ENCODE results near the gene DRD1. TPM values are rescaled to one million over a fixed set of nuclear protein-coding genes. Genes with fewer than 3 reads are reported as not detected.

DRD1 gene
- total RNA-seq, 1 experiment from 2014 or later, result 1.0 TPM

DNA sequence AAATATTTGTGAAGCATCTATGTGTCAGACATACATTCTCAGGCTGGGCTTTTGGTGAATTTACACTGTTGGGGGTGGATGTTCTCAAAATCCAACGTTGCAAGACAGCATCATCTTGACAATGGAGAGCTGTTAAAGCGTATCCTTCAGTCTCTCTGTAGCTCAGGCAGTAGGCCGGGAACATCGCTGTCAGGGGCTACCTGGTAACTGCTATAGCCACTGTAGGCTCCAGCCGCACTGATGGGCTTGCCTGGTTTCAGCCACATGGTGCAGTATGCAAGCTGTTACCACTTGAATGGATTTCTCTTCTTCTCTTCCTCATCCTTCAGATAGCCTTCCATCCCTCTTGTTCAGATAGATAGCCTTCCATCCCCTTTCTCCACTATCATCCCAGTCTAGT is 51.7 kb downstream of the DRD1 start:
- in situ Hi-C loops (cut with HindIII; ENCODE audit: low pct_unique_long_range_greater_than_20kb, low sequenced_read_pairs), result no loop called here
- intact Hi-C loops (cut with micrococcal nuclease; ENCODE audit: unreplicated experiment), result no loop called here
- no peaks in the 10 kb centered on the region for H3K27me3 ChIP-seq (ENCODE audit: control insufficient read depth, insufficient read depth, low read length)
- ChIA-PET POLR2A (no interaction called here), CTCF (no interaction called here)
- DNase-seq (ENCODE audit: low read depth, low spot score), result no peak
- H3K36me3 ChIP-seq (ENCODE audit: control insufficient read depth, insufficient read depth, low read length), result no peaks in the 10 kb centered on the region
- TF ChIP-seq, protein P1, sequence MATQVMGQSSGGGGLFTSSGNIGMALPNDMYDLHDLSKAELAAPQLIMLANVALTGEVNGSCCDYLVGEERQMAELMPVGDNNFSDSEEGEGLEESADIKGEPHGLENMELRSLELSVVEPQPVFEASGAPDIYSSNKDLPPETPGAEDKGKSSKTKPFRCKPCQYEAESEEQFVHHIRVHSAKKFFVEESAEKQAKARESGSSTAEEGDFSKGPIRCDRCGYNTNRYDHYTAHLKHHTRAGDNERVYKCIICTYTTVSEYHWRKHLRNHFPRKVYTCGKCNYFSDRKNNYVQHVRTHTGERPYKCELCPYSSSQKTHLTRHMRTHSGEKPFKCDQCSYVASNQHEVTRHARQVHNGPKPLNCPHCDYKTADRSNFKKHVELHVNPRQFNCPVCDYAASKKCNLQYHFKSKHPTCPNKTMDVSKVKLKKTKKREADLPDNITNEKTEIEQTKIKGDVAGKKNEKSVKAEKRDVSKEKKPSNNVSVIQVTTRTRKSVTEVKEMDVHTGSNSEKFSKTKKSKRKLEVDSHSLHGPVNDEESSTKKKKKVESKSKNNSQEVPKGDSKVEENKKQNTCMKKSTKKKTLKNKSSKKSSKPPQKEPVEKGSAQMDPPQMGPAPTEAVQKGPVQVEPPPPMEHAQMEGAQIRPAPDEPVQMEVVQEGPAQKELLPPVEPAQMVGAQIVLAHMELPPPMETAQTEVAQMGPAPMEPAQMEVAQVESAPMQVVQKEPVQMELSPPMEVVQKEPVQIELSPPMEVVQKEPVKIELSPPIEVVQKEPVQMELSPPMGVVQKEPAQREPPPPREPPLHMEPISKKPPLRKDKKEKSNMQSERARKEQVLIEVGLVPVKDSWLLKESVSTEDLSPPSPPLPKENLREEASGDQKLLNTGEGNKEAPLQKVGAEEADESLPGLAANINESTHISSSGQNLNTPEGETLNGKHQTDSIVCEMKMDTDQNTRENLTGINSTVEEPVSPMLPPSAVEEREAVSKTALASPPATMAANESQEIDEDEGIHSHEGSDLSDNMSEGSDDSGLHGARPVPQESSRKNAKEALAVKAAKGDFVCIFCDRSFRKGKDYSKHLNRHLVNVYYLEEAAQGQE (IDR thresholded peaks at IDR 0.05; ENCODE audit: insufficient read depth in 1 of 2, low read depth in 2 of 2, low read length in 1 of 2), result no peak
- TF ChIP-seq POLR2AphosphoS5 (IDR thresholded peaks at IDR 0.05; ENCODE audit: low read depth, low read length) (no peak), TCF7L2 (IDR thresholded peaks at IDR 0.05; ENCODE audit: low read depth, low read length) (no peak), SIN3A (IDR thresholded peaks at IDR 0.05; ENCODE audit: borderline replicate concordance, insufficient read depth, low read depth, low read length) (no peak)
- TF ChIP-seq, protein P2, sequence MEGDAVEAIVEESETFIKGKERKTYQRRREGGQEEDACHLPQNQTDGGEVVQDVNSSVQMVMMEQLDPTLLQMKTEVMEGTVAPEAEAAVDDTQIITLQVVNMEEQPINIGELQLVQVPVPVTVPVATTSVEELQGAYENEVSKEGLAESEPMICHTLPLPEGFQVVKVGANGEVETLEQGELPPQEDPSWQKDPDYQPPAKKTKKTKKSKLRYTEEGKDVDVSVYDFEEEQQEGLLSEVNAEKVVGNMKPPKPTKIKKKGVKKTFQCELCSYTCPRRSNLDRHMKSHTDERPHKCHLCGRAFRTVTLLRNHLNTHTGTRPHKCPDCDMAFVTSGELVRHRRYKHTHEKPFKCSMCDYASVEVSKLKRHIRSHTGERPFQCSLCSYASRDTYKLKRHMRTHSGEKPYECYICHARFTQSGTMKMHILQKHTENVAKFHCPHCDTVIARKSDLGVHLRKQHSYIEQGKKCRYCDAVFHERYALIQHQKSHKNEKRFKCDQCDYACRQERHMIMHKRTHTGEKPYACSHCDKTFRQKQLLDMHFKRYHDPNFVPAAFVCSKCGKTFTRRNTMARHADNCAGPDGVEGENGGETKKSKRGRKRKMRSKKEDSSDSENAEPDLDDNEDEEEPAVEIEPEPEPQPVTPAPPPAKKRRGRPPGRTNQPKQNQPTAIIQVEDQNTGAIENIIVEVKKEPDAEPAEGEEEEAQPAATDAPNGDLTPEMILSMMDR (IDR thresholded peaks at IDR 0.05), result no peak
- no peak overlapping the region for H3K4me3 ChIP-seq (ENCODE audit: low read depth in 2 of 2, low read length in 2 of 2)
- BruUV-seq (replicated peaks), result no TSS peak
- no peaks in the 10 kb centered on the region for H3K9me3 ChIP-seq (ENCODE audit: control insufficient read depth, insufficient read depth, low read depth, low read length)
- peak; percentile 70; the same call in 1 of the 2 replicates for ATAC-seq
- H3K4me1 ChIP-seq (ENCODE audit: control insufficient read depth, insufficient read depth, low read length), result no peaks in the 10 kb centered on the region
- no peak overlapping the region for H3K27ac ChIP-seq (ENCODE audit: low read length)

DNA sequence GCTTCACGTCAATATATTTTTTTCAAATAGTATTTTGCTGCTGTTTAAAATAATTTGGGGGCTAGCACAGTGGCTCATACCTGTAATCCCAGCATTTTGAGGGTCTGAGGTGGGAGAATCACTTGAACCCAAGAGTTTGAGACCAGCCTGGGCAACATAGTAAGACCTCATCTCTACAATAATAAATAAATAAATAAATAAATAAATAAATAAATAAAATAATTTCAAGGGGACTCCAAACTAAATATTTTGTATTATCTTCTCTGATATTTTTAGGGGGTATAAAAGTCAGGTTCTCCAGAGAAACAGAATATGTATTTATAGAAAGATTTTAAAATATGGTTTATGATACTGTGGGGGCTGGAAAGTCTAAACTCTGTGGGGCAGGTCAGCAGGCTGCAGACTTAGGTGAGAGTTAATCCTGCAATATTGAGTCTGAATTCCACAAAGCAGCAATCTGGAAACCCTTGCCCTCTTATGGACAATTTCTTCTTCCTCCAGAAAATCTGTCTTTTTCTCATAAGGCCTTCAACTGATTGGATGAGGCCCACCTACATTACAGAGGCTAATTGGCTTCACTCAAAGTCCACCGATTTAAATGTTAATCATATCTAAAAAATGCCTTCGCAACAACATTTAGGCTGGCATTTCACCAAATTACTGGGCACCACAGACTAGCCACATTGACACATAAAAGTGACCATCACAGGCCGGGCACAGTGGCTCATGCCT is 53.5 kb downstream of the DRD1 start:
- ChIA-PET POLR2A (interaction anchor here (0.7 kb wide), 1 partner anchor 263 kb away, joined by 4 read pairs; no protein-coding TSS in a partner anchor), CTCF (no interaction called here)
- DNase-seq (ENCODE audit: low read depth, low spot score) (no peak), ATAC-seq (no peak)
- no peaks in the 10 kb centered on the region for H3K4me1 ChIP-seq (ENCODE audit: control insufficient read depth, insufficient read depth, low read length)
- in situ Hi-C loops (cut with HindIII; ENCODE audit: low pct_unique_long_range_greater_than_20kb, low sequenced_read_pairs) (no loop called here), intact Hi-C loops (cut with micrococcal nuclease; ENCODE audit: unreplicated experiment) (no loop called here)
- no TSS peak for BruUV-seq (replicated peaks)
- no peak overlapping the region for H3K27ac ChIP-seq (ENCODE audit: low read length)
- H3K4me3 ChIP-seq (ENCODE audit: low read depth in 2 of 2, low read length in 2 of 2), result no peak overlapping the region
- H3K9me3 ChIP-seq (ENCODE audit: control insufficient read depth, insufficient read depth, low read depth, low read length), result no peaks in the 10 kb centered on the region
- TF ChIP-seq TCF7L2 (IDR thresholded peaks at IDR 0.05; ENCODE audit: low read depth, low read length) (no peak), POLR2AphosphoS5 (IDR thresholded peaks at IDR 0.05; ENCODE audit: low read depth, low read length) (no peak), SIN3A (IDR thresholded peaks at IDR 0.05; ENCODE audit: borderline replicate concordance, insufficient read depth, low read depth, low read length) (no peak)
- TF ChIP-seq, protein P2 (IDR thresholded peaks at IDR 0.05), result no peak
- TF ChIP-seq, protein P1 (IDR thresholded peaks at IDR 0.05; ENCODE audit: insufficient read depth in 1 of 2, low read depth in 2 of 2, low read length in 1 of 2), result no peak
- H3K36me3 ChIP-seq (ENCODE audit: control insufficient read depth, insufficient read depth, low read length), result no peaks in the 10 kb centered on the region
- no peaks in the 10 kb centered on the region for H3K27me3 ChIP-seq (ENCODE audit: control insufficient read depth, insufficient read depth, low read length)
